Fibroblast of the aortic adventitia (primary cell): ENCODE data around the gene PPP1R26. TPM values are rescaled to one million over a fixed set of nuclear protein-coding genes. Genes with fewer than 3 reads are reported as not detected.

ENCODE experiments used
- DNase-seq: peaks from one replicate; pipeline ENCODE4 v3.0.0-alpha.2; 2010; ENCODE audit warnings: low read depth
- H3K4me3 ChIP-seq: 2 replicates; pipeline ENCODE4 v1.5.1; 2011; ENCODE audit warnings: low read depth, mild to moderate bottlenecking, control low read depth, low read length, moderate library complexity
- CTCF ChIP-seq: IDR thresholded peaks from 2 replicates; pipeline ENCODE4 v1.5.1; 2011; ENCODE audit warnings: mild to moderate bottlenecking, low read length, control low read depth, inconsistent platforms; ENCODE audit not compliant: insufficient read depth
- total RNA-seq: library from RNA; depleted of rRNA; stranded (reverse); fragments of >200 nt; gene quantifications from 2 replicates; pipeline ENCODE4 v1.2.3, GENCODE V29; 2012; ENCODE audit warnings: low replicate concordance

The PPP1R26 gene
- total RNA-seq, 1 donor: 2.8 TPM

- TF ChIP-seq CTCF: no peak
- no peak overlapping the region for H3K4me3 ChIP-seq
- no peak for DNase-seq
These were observed 11.4 kb downstream of the PPP1R26 start for GRCh38 chr9:135490980-135491464.

DNA sequence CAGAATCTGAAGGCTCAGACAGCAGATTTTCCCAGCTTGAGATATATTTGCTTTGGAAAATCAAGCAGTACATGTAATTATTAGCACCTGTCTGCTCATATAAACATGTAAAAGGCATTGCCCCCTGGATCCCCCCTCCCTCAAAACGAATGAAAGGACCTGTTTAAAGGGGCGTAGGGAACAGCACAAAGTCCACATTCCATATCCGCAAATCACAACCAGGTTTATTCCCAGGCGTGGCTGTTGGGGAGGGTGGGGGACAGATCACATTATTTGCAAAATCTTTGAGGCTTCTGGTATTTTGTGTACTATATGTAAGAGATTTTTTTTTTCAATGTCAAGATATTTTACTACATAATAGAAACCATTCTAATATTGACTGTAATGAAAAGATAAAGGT, 12.2 kb downstream of the PPP1R26 start:
- DNase-seq: no peak
- no peak for TF ChIP-seq CTCF
- no peak overlapping the region for H3K4me3 ChIP-seq

GRCh38 chr9:135492886-135493669, 13.5 kb downstream of the PPP1R26 start:
- no peak for TF ChIP-seq CTCF
- DNase-seq: no peak
- H3K4me3 ChIP-seq: no peak overlapping the region

DNA sequence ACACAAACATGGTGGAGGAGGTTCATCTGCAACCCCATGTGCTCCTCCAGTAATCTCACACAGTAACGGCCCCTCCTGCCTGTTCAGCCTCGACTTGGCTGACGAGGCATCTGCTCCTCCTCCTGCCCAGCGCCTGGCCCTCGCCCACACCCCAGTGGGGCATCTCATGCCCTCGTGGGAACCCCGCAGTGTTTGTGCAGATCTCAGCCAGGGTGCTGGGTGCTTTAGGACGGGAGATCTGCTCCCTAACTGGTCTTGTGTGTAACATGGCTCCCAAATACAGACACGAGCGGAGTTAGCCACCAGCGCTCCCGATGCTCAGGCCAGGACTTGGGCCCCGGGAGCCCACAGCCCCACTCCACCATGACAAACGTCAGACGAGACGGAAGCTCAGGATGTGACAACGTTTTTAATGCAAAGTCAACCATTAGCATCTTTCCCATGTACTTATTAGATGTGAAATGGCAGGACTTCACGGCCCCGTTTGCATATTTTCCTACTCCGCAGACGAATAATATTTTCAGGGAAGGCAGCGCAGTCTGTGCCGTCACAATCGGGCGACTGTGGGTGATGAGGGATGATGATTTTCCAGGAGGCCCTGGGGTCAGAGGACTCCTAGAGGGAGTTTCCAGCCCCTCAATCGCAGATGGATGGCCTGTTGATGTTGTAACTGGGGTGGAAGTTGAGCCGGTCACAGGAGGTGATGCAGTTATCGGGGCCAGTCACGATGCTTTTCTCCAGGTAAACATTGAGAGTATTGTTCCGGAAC, 15.4 kb downstream of the PPP1R26 start:
- TF ChIP-seq CTCF: no peak
- no peak for DNase-seq
- no peak overlapping the region for H3K4me3 ChIP-seq

DNA sequence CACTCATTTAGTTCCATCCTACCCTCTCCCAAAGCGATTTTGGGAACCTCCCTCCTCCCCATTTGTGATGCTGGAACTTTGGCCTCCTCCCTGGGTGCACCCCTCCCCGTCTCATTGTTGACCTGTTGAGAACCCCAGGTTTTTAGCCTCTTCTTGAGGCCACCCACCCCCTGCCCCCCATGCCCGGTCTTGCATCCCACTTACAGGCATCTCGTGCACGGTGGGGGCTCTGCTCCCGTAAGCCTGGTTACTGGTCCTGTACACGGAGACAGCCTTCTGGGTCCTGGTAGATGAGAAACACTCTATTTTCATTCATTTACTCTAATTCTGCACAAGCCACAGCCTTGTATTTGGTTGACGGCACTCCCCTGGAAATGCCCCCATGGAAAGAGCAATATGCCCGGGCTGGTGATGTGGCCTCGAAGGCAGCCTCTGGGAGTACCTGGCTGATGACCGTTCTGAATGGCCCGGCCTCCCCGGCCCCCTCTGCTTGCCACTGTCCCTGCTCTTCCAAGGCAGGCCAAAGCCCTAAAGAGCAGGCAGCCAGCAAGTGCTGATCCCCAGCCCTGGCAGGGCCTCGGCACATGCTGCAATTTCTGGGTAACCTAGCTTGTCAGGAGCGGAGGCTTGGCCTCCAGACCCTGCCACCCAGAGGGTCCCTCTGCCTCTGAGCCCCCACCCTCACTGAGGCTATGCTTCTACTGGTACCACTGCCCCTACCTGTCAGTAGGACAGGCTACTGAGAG, 19.0 kb downstream of the PPP1R26 start:
- DNase-seq: no peak

More for the DNA sequence above, 19.0 kb downstream of the PPP1R26 start:
- no peak overlapping the region for H3K4me3 ChIP-seq
- TF ChIP-seq CTCF: no peak
